HepG2 (cell line): ENCODE measurements around the gene P4HB. TPM values are rescaled to one million over a fixed set of nuclear protein-coding genes. Genes with fewer than 3 reads are reported as not detected.

Experiments
- ARID4A ChIP-seq: sonication (generic); formaldehyde crosslinking; IDR thresholded peaks from 2 replicates; pipeline ENCODE4 v1.5.0; 2020; ENCODE audit warnings: mild to moderate bottlenecking, missing genetic modification reagents, borderline replicate concordance
- CEBPB ChIP-seq: IDR thresholded peaks from 2 replicates; pipeline ENCODE4 v1.6.1; 2011; ENCODE audit warnings: low read depth, low read length, improper control_type of control experiment, borderline replicate concordance
- DNMT1 ChIP-seq: sonication (generic); formaldehyde crosslinking; IDR thresholded peaks from 2 replicates; pipeline ENCODE4 v1.5.1; 2020; ENCODE audit warnings: mild to moderate bottlenecking, missing genetic modification reagents
- EHMT2 ChIP-seq: fragments of 200-600 bp; sonication (generic); IDR thresholded peaks from 2 replicates; pipeline ENCODE4 v1.7.0; 2017; ENCODE audit warnings: antibody characterized with exemption, low read depth, low read length, borderline replicate concordance
- GMEB2 ChIP-seq: IDR thresholded peaks from 2 replicates; pipeline ENCODE4 v1.6.1; 2016; ENCODE audit warnings: missing biosample characterization, missing genetic modification reagents, low read depth
- HMG20A ChIP-seq: IDR thresholded peaks from 2 replicates; pipeline ENCODE4 v1.6.1; 2016; ENCODE audit warnings: borderline replicate concordance
- MXD3 ChIP-seq: IDR thresholded peaks from 2 replicates; pipeline ENCODE4 v1.6.1; 2016; ENCODE audit warnings: mild to moderate bottlenecking, missing biosample characterization, missing genetic modification reagents
- RFXANK ChIP-seq: IDR thresholded peaks from 2 replicates; pipeline ENCODE4 v1.6.1; 2016
- TBX2 ChIP-seq: sonication (generic); formaldehyde crosslinking; IDR thresholded peaks from 2 replicates; pipeline ENCODE4 v1.5.0; 2020; ENCODE audit warnings: missing genetic modification reagents, mild to moderate bottlenecking, borderline replicate concordance
- TFDP1 ChIP-seq: IDR thresholded peaks from 2 replicates; pipeline ENCODE4 v1.6.1; 2016; ENCODE audit warnings: missing compliant biosample characterization, missing genetic modification reagents, borderline replicate concordance
- ZBTB1 ChIP-seq: sonication (generic); formaldehyde crosslinking; IDR thresholded peaks from 2 replicates; pipeline ENCODE4 v1.4.0; 2020; ENCODE audit warnings: missing genetic modification reagents, borderline replicate concordance
- ZBTB42 ChIP-seq: sonication (generic); formaldehyde crosslinking; IDR thresholded peaks from 2 replicates; pipeline ENCODE4 v1.5.0; 2020; ENCODE audit warnings: mild to moderate bottlenecking, missing genetic modification reagents
- ZFX ChIP-seq: sonication (generic); formaldehyde crosslinking; IDR thresholded peaks from 2 replicates; pipeline ENCODE4 v1.4.0; 2020; ENCODE audit warnings: mild to moderate bottlenecking, low read depth, missing genetic modification reagents, moderate library complexity
- ZNF414 ChIP-seq: sonication (generic); formaldehyde crosslinking; IDR thresholded peaks from 2 replicates; pipeline ENCODE4 v1.5.0; 2020; ENCODE audit warnings: missing genetic modification reagents
- ZNF441 ChIP-seq: sonication (generic); formaldehyde crosslinking; IDR thresholded peaks from 2 replicates; pipeline ENCODE4 v1.7.0; 2021; ENCODE audit warnings: missing genetic modification reagents, borderline replicate concordance
- ZNF576 ChIP-seq: sonication (generic); formaldehyde crosslinking; IDR thresholded peaks from 2 replicates; pipeline ENCODE4 v1.4.0; 2020; ENCODE audit warnings: mild to moderate bottlenecking, missing genetic modification reagents
- ZNF580 ChIP-seq: IDR thresholded peaks from 2 replicates; pipeline ENCODE4 v1.6.1; 2016; ENCODE audit warnings: low read depth, borderline replicate concordance
- ZNF597 ChIP-seq: sonication (generic); formaldehyde crosslinking; IDR thresholded peaks from 2 replicates; pipeline ENCODE4 v1.5.0; 2020; ENCODE audit warnings: missing genetic modification reagents
- polyA plus RNA-seq, 8 experiments: library from polyadenylated mRNA; depleted of rRNA in 3 of 8; stranded (reverse) in 7 of 8; unstranded in 1 of 8; fragments of >200 nt; fragmentation: Illumina TruSeq in 4 of 8; extraction: Trizol in 4 of 8; gene quantifications; 2 replicates each; pipeline versions ENCODE4 v1.2.1 to v1.2.3, GENCODE V29; 2011 to 2016; ENCODE audit warnings: low read depth in 4 of 8, missing spikeins in 1 of 8, mixed read lengths in 1 of 8; ENCODE audit not compliant: insufficient read depth in 1 of 8
- total RNA-seq, 5 experiments: library from RNA; depleted of rRNA; stranded (reverse); fragments of >200 nt; fragmentation: Illumina TruSeq; extraction: Trizol; gene quantifications; 2 replicates each; pipeline ENCODE4 v1.2.3, GENCODE V29; 2016; ENCODE audit warnings: low read depth in 1 of 5

P4HB gene
- total and polyA plus RNA-seq, 2 of the 13 experiments (the other 11 are each of a cell fraction or from before 2014, with no cell fraction given): 185 to 782 TPM

GRCh38 chr17:81871387-81872230, 11.3 kb upstream of the P4HB start (continued):
- TF ChIP-seq ZNF414 (CRISPR knock-in tag) (no peak; the same call in 1 of the 2 replicates), ZBTB42 (CRISPR knock-in tag) (peak; percentile 88; the same call in 1 of the 2 replicates), MXD3 (CRISPR knock-in tag) (peak; percentile 92), EHMT2 (no peak), TFDP1 (CRISPR knock-in tag) (peak; percentile 96), ZBTB1 (CRISPR knock-in tag) (no peak), TBX2 (CRISPR knock-in tag) (peak; percentile 86), ZNF441 (peak; percentile 89), DNMT1 (peak; percentile 82; the same call in 1 of the 2 replicates), HMG20A (CRISPR knock-in tag) (no peak), ARID4A (CRISPR knock-in tag) (peak; percentile 92), GMEB2 (CRISPR knock-in tag) (peak; percentile 70), ZNF597 (no peak), ZNF576 (CRISPR knock-in tag) (peak; percentile 87), CEBPB (no peak), ZNF580 (peak; percentile 84; the same call in 1 of the 2 replicates), RFXANK (CRISPR knock-in tag) (peak; percentile 59; the same call in 1 of the 2 replicates), ZFX (CRISPR knock-in tag) (peak; percentile 92)
